Measurements from ENCODE around the gene ALK.

GRCh38 chr2:29196792-29197788 is 724.3 kb downstream of the ALK start:
- TF ChIP-seq, protein P1, sequence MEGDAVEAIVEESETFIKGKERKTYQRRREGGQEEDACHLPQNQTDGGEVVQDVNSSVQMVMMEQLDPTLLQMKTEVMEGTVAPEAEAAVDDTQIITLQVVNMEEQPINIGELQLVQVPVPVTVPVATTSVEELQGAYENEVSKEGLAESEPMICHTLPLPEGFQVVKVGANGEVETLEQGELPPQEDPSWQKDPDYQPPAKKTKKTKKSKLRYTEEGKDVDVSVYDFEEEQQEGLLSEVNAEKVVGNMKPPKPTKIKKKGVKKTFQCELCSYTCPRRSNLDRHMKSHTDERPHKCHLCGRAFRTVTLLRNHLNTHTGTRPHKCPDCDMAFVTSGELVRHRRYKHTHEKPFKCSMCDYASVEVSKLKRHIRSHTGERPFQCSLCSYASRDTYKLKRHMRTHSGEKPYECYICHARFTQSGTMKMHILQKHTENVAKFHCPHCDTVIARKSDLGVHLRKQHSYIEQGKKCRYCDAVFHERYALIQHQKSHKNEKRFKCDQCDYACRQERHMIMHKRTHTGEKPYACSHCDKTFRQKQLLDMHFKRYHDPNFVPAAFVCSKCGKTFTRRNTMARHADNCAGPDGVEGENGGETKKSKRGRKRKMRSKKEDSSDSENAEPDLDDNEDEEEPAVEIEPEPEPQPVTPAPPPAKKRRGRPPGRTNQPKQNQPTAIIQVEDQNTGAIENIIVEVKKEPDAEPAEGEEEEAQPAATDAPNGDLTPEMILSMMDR (IDR thresholded peaks at IDR 0.05): peak; percentile 50 to 85 (median 79)
- no peak for TF ChIP-seq POLR2A (IDR thresholded peaks at IDR 0.05)
